ENCODE measurements around the gene DDX27.

Gene DDX27

GRCh38 chr20:49247169-49247723 lies 28.0 kb downstream of the DDX27 start:
- no peak for TF ChIP-seq CTCF (IDR thresholded peaks at IDR 0.05; ENCODE audit: low read depth, low read length, missing control alignments)
- no peak overlapping the region for H3K4me3 ChIP-seq (ENCODE audit: low read depth, low read length)
- DNase-seq (ENCODE audit: low read depth): no peak

GRCh38 chr20:49247792-49248191 lies 28.6 kb downstream of the DDX27 start:
- DNase-seq (ENCODE audit: low read depth): no peak
- no peak for TF ChIP-seq CTCF (IDR thresholded peaks at IDR 0.05; ENCODE audit: low read depth, low read length, missing control alignments)
- no peak overlapping the region for H3K4me3 ChIP-seq (ENCODE audit: low read depth, low read length)

GRCh38 chr20:49248301-49248700 lies 29.1 kb downstream of the DDX27 start:
- DNase-seq (ENCODE audit: low read depth): no peak
- TF ChIP-seq CTCF (IDR thresholded peaks at IDR 0.05; ENCODE audit: low read depth, low read length, missing control alignments): no peak
- no peak overlapping the region for H3K4me3 ChIP-seq (ENCODE audit: low read depth, low read length)

GRCh38 chr20:49248879-49249665 lies 29.9 kb downstream of the DDX27 start:
- no peak for DNase-seq (ENCODE audit: low read depth)
- H3K4me3 ChIP-seq (ENCODE audit: low read depth, low read length): no peak overlapping the region
- no peak for TF ChIP-seq CTCF (IDR thresholded peaks at IDR 0.05; ENCODE audit: low read depth, low read length, missing control alignments)

GRCh38 chr20:49252556-49253350 lies 33.5 kb downstream of the DDX27 start:
- DNase-seq (ENCODE audit: low read depth): no peak
- H3K4me3 ChIP-seq (ENCODE audit: low read depth, low read length): no peak overlapping the region
- no peak for TF ChIP-seq CTCF (IDR thresholded peaks at IDR 0.05; ENCODE audit: low read depth, low read length, missing control alignments)

- no peak overlapping the region for H3K4me3 ChIP-seq (ENCODE audit: low read depth, low read length)
- no peak for DNase-seq (ENCODE audit: low read depth)
- no peak for TF ChIP-seq CTCF (IDR thresholded peaks at IDR 0.05; ENCODE audit: low read depth, low read length, missing control alignments)
Measured at GRCh38 chr20:49256261-49256660, 37.0 kb downstream of the DDX27 start.
